Measurements from ENCODE around the gene LPCAT3.

DNA sequence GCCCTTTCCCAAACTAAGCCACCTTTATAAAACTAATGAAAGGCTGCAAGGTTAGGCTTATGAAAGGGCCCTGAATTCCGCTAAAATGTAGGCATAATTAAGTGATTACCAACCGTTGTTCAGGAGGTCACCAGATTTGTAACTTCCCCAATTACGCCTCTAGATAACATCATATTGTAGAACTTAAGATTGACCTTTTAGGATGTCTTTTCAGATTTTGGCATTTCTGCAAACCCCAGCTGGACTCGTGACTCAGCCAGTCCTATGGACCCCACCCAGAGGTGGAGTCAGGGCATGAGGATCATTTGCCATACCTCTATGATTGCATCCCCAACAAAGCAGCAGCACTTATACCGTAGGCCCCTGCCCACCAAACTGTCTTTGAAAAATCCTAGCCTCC lies 3.7 kb upstream of the LPCAT3 start:
- TF ChIP-seq, protein P1, sequence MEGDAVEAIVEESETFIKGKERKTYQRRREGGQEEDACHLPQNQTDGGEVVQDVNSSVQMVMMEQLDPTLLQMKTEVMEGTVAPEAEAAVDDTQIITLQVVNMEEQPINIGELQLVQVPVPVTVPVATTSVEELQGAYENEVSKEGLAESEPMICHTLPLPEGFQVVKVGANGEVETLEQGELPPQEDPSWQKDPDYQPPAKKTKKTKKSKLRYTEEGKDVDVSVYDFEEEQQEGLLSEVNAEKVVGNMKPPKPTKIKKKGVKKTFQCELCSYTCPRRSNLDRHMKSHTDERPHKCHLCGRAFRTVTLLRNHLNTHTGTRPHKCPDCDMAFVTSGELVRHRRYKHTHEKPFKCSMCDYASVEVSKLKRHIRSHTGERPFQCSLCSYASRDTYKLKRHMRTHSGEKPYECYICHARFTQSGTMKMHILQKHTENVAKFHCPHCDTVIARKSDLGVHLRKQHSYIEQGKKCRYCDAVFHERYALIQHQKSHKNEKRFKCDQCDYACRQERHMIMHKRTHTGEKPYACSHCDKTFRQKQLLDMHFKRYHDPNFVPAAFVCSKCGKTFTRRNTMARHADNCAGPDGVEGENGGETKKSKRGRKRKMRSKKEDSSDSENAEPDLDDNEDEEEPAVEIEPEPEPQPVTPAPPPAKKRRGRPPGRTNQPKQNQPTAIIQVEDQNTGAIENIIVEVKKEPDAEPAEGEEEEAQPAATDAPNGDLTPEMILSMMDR (IDR thresholded peaks at IDR 0.05; ENCODE audit: low read depth, low read length, missing input control) = no peak
- TF ChIP-seq, protein P2, sequence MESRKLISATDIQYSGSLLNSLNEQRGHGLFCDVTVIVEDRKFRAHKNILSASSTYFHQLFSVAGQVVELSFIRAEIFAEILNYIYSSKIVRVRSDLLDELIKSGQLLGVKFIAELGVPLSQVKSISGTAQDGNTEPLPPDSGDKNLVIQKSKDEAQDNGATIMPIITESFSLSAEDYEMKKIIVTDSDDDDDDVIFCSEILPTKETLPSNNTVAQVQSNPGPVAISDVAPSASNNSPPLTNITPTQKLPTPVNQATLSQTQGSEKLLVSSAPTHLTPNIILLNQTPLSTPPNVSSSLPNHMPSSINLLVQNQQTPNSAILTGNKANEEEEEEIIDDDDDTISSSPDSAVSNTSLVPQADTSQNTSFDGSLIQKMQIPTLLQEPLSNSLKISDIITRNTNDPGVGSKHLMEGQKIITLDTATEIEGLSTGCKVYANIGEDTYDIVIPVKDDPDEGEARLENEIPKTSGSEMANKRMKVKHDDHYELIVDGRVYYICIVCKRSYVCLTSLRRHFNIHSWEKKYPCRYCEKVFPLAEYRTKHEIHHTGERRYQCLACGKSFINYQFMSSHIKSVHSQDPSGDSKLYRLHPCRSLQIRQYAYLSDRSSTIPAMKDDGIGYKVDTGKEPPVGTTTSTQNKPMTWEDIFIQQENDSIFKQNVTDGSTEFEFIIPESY (IDR thresholded peaks at IDR 0.05) = no peak
- TF ChIP-seq RAD21 (IDR thresholded peaks at IDR 0.05) = no peak
- no peak for TF ChIP-seq RXRA (IDR thresholded peaks at IDR 0.05)
- no peak for TF ChIP-seq EGR1 (IDR thresholded peaks at IDR 0.05; ENCODE audit: low read depth in 2 of 2)

Data from liver (tissue), 3 donors.